B cell (primary cell): Measurements from ENCODE around the gene KLK6. TPM values are rescaled to one million over a fixed set of nuclear protein-coding genes. Genes with fewer than 3 reads are reported as not detected.

Experiments used
- ATAC-seq: fragments of 200-7000 bp; cut with Tn5 transposase; one replicate; pipeline ENCODE4 v1.10.0; 2021; ENCODE audit warnings: low read depth, mild to moderate bottlenecking, moderate number of reproducible peaks, moderate library complexity
- CTCF ChIA-PET: fragments of 350-600 bp; sonication (Branson Sonifier 250); formaldehyde crosslinking; loops from one replicate; lab custom pipeline; 2021; ENCODE audit warnings: antibody characterized with exemption, inconsistent platforms; lab: Charles Lee
- POLR2A ChIA-PET: fragments of 350-600 bp; sonication (Branson Sonifier 250); formaldehyde crosslinking; loops from one replicate; lab custom pipeline; 2021; ENCODE audit warnings: antibody characterized with exemption; lab: Charles Lee
- DNase-seq: peaks from one replicate; pipeline ENCODE4 v3.0.0; 2013
- H2AFZ ChIP-seq: 2 replicates; pipeline ENCODE4 v1.6.1; 2012; ENCODE audit warnings: mild to moderate bottlenecking, low read depth, low read length; ENCODE audit not compliant: insufficient read depth, poor library complexity, severe bottlenecking
- H3K27ac ChIP-seq, 2 donors: 1 replicate in 1 of 2; 2 replicates in 1 of 2; pipeline ENCODE4 v1.5.1; 2012 to 2013; ENCODE audit warnings: low read length in 2 of 2, mild to moderate bottlenecking in 2 of 2, moderate library complexity in 1 of 2
- H3K27me3 ChIP-seq, 4 experiments: fragments of 200-600 bp in 1 of 4; sonication (generic) in 1 of 4; replicated peaks in 1 of 4; 1 replicate in 2 of 4; 2 replicates in 2 of 4; pipeline versions ENCODE4 v1.6.1 to v1.7.0; 2013 to 2016; ENCODE audit warnings: low read length in 3 of 4, mild to moderate bottlenecking in 2 of 4, mixed read lengths in 1 of 4, moderate library complexity in 1 of 4; ENCODE audit not compliant: insufficient read depth in 4 of 4, control insufficient read depth in 3 of 4; ENCODE audit errors: control extremely low read depth in 1 of 4
- H3K36me3 ChIP-seq, 2 experiments: replicated peaks in 1 of 2; 1 replicate in 1 of 2; 2 replicates in 1 of 2; pipeline versions ENCODE4 v1.6.1 to v1.7.1; 2013; ENCODE audit warnings: low read length in 1 of 2; ENCODE audit not compliant: insufficient read depth in 2 of 2, control insufficient read depth in 1 of 2; ENCODE audit errors: control extremely low read depth in 1 of 2, extremely low read depth in 1 of 2
- H3K4me1 ChIP-seq, 2 donors: fragments of 200-600 bp in 1 of 2; sonication (generic) in 1 of 2; 1 replicate in 1 of 2; 2 replicates in 1 of 2; pipeline versions ENCODE4 v1.5.1 to v1.6.1; 2013 to 2017; ENCODE audit warnings: low read length in 2 of 2; ENCODE audit not compliant: control insufficient read depth in 2 of 2, insufficient read depth in 2 of 2
- H3K4me2 ChIP-seq: replicated peaks from 2 replicates; pipeline ENCODE3; 2012; ENCODE audit warnings: mild to moderate bottlenecking, low read depth, low read length; ENCODE audit not compliant: poor library complexity, severe bottlenecking
- H3K4me3 ChIP-seq, 5 experiments: fragments of 200-600 bp in 1 of 5; sonication (generic) in 1 of 5; 1 replicate in 3 of 5; 2 replicates in 2 of 5; pipeline versions ENCODE4 v1.5.1 to v1.7.0; 2011 to 2016; ENCODE audit warnings: low read length in 4 of 5, mild to moderate bottlenecking in 4 of 5, low read depth in 2 of 5, control low read depth in 1 of 5, moderate library complexity in 1 of 5; ENCODE audit not compliant: insufficient read depth in 1 of 5; ENCODE audit errors: control extremely low read depth in 1 of 5, extremely low read depth in 1 of 5
- H3K79me2 ChIP-seq: fragments of 200-600 bp; sonication (generic); one replicate; pipeline ENCODE4 v1.6.0; 2016; ENCODE audit warnings: low read length; ENCODE audit not compliant: control insufficient read depth, insufficient read depth
- H3K9ac ChIP-seq: fragments of 200-600 bp; sonication (generic); 2 replicates; pipeline ENCODE4 v1.6.1; 2017; ENCODE audit warnings: mild to moderate bottlenecking, low read length, moderate library complexity
- H3K9me3 ChIP-seq, 3 donors: one replicate each; pipeline versions ENCODE4 v1.6.1 to v1.7.1; 2013; ENCODE audit warnings: low read length in 2 of 3; ENCODE audit not compliant: control insufficient read depth in 2 of 3, insufficient read depth in 1 of 3; ENCODE audit errors: control extremely low read depth in 1 of 3
- H4K20me1 ChIP-seq: 2 replicates; pipeline ENCODE4 v1.6.0; 2012; ENCODE audit warnings: mild to moderate bottlenecking, low read length; ENCODE audit not compliant: insufficient read depth, control insufficient read depth, poor library complexity, severe bottlenecking
- H3K27ac Mint-ChIP-seq: one replicate; pipeline ENCODE4 v1.8.0; 2021; ENCODE audit warnings: mixed read lengths
- H3K27me3 Mint-ChIP-seq: one replicate; pipeline ENCODE4 v1.8.0; 2021; ENCODE audit warnings: mixed read lengths
- H3K4me1 Mint-ChIP-seq: one replicate; pipeline ENCODE4 v1.8.0; 2021; ENCODE audit warnings: mixed read lengths
- H3K4me3 Mint-ChIP-seq: one replicate; pipeline ENCODE4 v1.8.0; 2021; ENCODE audit warnings: mixed read lengths
- H3K9me3 Mint-ChIP-seq: one replicate; pipeline ENCODE4 v1.8.0; 2022; ENCODE audit warnings: mixed read lengths; ENCODE audit not compliant: insufficient read depth
- EZH2 ChIP-seq: IDR thresholded peaks from 2 replicates; pipeline ENCODE4 v1.6.1; 2012; ENCODE audit warnings: borderline replicate concordance, low read depth, mild to moderate bottlenecking, moderate library complexity, low read length; ENCODE audit not compliant: insufficient read depth, poor library complexity, severe bottlenecking
- WGBS: methylation state at CpG from one replicate; pipeline ENCODE4 v1.1.5; 2013; ENCODE audit warnings: missing lambda C conversion rate; ENCODE audit not compliant: insufficient coverage; 5-methylcytosine and 5-hydroxymethylcytosine counted together
- intact Hi-C: fragments of 100-400 bp; cut with micrococcal nuclease; formaldehyde crosslinking; loops from one replicate; pipeline ENCODE4 v1.10.0; 2022
- polyA plus RNA-seq: library from polyadenylated mRNA; depleted of rRNA; stranded (reverse); fragments of >200 nt; gene quantifications from 2 replicates; pipeline ENCODE4 v1.2.3, GENCODE V29; 2012
- total RNA-seq, 2 donors: library from RNA; stranded (reverse); fragments of 120-200 nt in 1 of 2; gene quantifications; 1 replicate in 1 of 2; 2 replicates in 1 of 2; pipeline versions ENCODE4 v1.2.3 to v1.2.4, GENCODE V29; 2013 to 2022
- TF ChIP-seq, protein P1 (sequence below): fragments of 200-600 bp; IDR thresholded peaks from one replicate; pipeline ENCODE4 v1.8.0; 2022; ENCODE audit warnings: antibody characterized with exemption, mild to moderate bottlenecking

The KLK6 gene
- total and polyA plus RNA-seq, 2 donors (not counting 1 experiment from before 2014, with no cell fraction given): not detected

DNA sequence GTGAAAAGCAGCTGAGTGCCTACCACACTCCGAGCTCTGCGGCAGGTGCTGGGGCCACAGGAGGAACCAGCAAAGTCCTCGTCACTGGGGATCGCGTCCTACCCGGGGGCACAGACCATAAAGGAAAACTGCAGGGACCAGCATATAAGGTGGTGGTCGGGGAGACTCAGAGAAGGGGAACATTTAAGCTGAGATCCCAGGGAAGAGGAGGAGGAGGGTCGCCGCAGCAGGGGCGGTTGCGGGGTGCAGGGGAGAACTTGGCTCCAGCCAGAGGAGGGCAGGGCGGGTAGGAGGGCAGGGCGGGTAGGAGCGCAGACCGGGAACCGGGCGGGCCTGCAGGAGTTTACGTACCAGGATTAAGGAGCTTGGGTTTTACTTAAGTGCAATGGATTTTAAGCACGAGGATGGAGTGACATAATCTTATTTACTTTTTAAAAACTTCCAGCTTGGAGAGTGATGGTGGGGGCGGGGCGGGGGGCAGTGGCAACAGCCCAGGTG, 57.2 kb downstream of the KLK6 start:
- 28% methylated on average over 12 of the region's 21 CpGs for WGBS
- no peak overlapping the region for H3K27ac ChIP-seq
- TF ChIP-seq, protein P1, sequence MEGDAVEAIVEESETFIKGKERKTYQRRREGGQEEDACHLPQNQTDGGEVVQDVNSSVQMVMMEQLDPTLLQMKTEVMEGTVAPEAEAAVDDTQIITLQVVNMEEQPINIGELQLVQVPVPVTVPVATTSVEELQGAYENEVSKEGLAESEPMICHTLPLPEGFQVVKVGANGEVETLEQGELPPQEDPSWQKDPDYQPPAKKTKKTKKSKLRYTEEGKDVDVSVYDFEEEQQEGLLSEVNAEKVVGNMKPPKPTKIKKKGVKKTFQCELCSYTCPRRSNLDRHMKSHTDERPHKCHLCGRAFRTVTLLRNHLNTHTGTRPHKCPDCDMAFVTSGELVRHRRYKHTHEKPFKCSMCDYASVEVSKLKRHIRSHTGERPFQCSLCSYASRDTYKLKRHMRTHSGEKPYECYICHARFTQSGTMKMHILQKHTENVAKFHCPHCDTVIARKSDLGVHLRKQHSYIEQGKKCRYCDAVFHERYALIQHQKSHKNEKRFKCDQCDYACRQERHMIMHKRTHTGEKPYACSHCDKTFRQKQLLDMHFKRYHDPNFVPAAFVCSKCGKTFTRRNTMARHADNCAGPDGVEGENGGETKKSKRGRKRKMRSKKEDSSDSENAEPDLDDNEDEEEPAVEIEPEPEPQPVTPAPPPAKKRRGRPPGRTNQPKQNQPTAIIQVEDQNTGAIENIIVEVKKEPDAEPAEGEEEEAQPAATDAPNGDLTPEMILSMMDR: no peak
- TF ChIP-seq EZH2: no peak
- no peak overlapping the region for H2AFZ ChIP-seq
- H4K20me1 ChIP-seq: no peaks in the 10 kb centered on the region
- Mint-ChIP-seq H3K4me3 (no peak overlapping the region), H3K27ac (no peak overlapping the region), H3K9me3 (no peaks in the 10 kb centered on the region), H3K27me3 (peaks cover 36% of the 10 kb centered on the region), H3K4me1 (peaks cover 20% of the 10 kb centered on the region)
- H3K4me1 ChIP-seq: peaks cover 10 to 18% of the 10 kb centered on the region in 2 donors
- H3K4me2 ChIP-seq: peak overlapping the region; percentile 8
- peaks cover 0 to 19% (median 0%) of the 10 kb centered on the region in 3 donors for H3K9me3 ChIP-seq
- DNase-seq (no peak), ATAC-seq (no peak)
- H3K4me3 ChIP-seq: no peak overlapping the region
- intact Hi-C loops: no loop called here
- no peaks in the 10 kb centered on the region for H3K36me3 ChIP-seq
- no peak overlapping the region for H3K9ac ChIP-seq
- no peaks in the 10 kb centered on the region for H3K79me2 ChIP-seq
- H3K27me3 ChIP-seq: peaks cover 0 to 59% (median 26%) of the 10 kb centered on the region in 4 experiments
- POLR2A ChIA-PET: no interaction called here
- CTCF ChIA-PET: interaction anchor here (1.0 kb wide), 1 partner anchor 10 kb away, joined by 5 read pairs; no protein-coding TSS in a partner anchor

DNA sequence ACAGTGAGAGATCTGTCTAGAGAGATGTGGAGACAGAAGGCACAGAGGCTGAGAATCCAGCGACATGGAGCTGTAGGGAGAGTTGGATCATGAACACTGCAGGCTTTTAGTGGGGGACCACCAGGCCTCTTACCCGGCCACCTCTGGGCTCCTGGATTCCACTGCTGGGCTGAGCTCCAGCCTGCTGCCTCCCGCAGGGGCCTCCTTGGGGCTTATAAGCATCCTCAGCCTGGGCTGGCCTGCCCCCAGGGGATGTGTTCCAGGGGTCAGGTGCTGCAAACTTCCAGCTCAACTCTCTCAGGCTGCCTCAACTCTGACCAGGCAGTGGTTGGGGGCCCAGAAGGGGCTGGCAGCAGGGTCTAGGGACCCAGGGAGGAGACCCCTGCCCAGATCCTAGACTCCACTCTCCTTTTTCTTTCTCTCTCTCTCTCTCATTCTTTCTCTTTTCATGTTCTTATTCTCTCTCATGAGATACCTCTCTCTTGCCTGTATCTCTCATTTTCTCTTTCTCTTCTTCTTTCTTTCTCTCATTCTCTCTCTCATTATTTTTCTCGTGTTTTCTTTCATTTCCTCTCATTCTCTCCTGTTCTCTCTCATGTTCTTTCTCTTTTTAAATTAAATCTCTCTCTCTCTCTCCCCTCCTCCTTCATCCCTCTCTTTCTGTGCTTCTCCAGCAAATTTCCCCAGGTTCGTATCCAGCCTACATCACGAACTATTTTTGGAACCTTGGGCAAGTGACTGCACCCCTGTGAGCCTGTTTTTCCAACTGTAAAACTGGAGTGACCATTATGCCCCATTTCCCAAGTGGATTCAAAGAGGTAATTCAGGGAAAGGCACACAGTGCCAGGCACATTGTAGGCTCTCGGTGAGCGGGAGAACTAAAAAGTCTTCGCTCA, 57.9 kb downstream of the KLK6 start, which contains the start of gene KLK4:
Gene KLK4 (minus strand): TSS at position 190 of the 896 bp plus-strand sequence. CDS start 657 bp downstream, outside the sequence.
- WGBS: 59% methylated on average over 9 of the region's 9 CpGs
- ChIA-PET POLR2A (no interaction called here), CTCF (interaction anchor here (0.9 to 1.0 kb wide), 2 partner anchors 10 to 129 kb away, joined by 3 to 5 read pairs; no protein-coding TSS in a partner anchor)
- Histone ChIP-seq H3K27me3 (peaks cover 0 to 64% (median 26%) of the 10 kb centered on the region in 4 experiments), H3K4me1 (peaks cover 10 to 18% of the 10 kb centered on the region in 2 donors), H3K79me2 (no peaks in the 10 kb centered on the region), H3K9ac (no peak within 1 kb of the TSS), H3K4me3 (no peak within 1 kb of the TSS), H3K4me2 (no peak within 1 kb of the TSS), H3K36me3 (no peaks in the 10 kb centered on the region), H4K20me1 (no peaks in the 10 kb centered on the region), H3K9me3 (peaks cover 0 to 19% (median 0%) of the 10 kb centered on the region in 3 donors), H2AFZ (no peak within 1 kb of the TSS), H3K27ac (no peak within 1 kb of the TSS)
- H3K4me1 Mint-ChIP-seq: peaks cover 20% of the 10 kb centered on the region
- TF ChIP-seq, protein P1: peak; percentile 19
- no peak for TF ChIP-seq EZH2
- intact Hi-C loops: no loop called here
- H3K27me3 Mint-ChIP-seq: peaks cover 38% of the 10 kb centered on the region
- no peaks in the 10 kb centered on the region for H3K9me3 Mint-ChIP-seq
- no peak within 1 kb of the TSS for H3K27ac Mint-ChIP-seq
- H3K4me3 Mint-ChIP-seq: peak within 1 kb of the TSS; percentile 33
- no peak for ATAC-seq
- no peak for DNase-seq
